ENCODE results near the gene CDH4. TPM values are rescaled to one million over a fixed set of nuclear protein-coding genes. Genes with fewer than 3 reads are reported as not detected.

CDH4 gene
- total and polyA plus RNA-seq, 2 of the 8 experiments (the other 6 are each of a cell fraction or from before 2014, with no cell fraction given): 4.3 to 7.9 TPM

DNA sequence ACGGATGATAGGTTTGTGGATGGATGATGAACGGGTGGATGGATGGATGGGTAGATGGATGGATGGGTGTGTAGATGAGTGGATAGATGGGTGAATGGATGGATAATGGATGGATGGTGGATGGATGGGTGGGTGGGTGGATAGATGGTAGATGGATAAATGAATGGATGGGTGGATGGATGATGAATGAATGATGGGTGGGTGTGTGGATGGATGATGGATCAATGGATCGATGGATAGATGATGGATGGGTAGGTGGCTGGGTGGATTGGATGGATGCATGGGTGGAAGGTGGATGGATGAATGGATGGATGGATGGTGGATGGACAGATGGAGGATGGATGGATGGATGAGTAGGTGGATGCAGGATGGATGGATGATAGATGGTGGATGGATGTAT is 419.5 kb downstream of the CDH4 start:
- Histone ChIP-seq H2AK5ac (ENCODE audit: low read depth, low read length) (no peak overlapping the region), H2BK5ac (ENCODE audit: low read depth, low read length) (no peak overlapping the region), H2BK20ac (ENCODE audit: low read length) (no peak overlapping the region), H3K56ac (replicated peaks; ENCODE audit: insufficient read length, low read depth, low read length) (peak overlapping the region; percentile 77), H4K91ac (replicated peaks; ENCODE audit: insufficient read length, low read length) (no peak overlapping the region), H3K4me1 (replicated peaks in 1 of 4; ENCODE audit: control insufficient read depth in 3 of 4, insufficient read depth in 4 of 4, low read length in 3 of 4) (peaks cover 0 to 6% (median 3%) of the 10 kb centered on the region in 4 experiments; a peak in 5 of 7 replicates), H3K79me2 (ENCODE audit: control insufficient read depth in 1 of 2, insufficient read depth in 2 of 2, low read length in 2 of 2) (no peaks in the 10 kb centered on the region), H2BK120ac (replicated peaks; ENCODE audit: low read depth, low read length) (no peak overlapping the region), H3K79me1 (ENCODE audit: low read depth, low read length) (no peaks in the 10 kb centered on the region), H2BK15ac (ENCODE audit: low read length) (no peak overlapping the region), H3K36me3 (ENCODE audit: control insufficient read depth in 2 of 4, insufficient read depth in 4 of 4, low read length in 3 of 4) (no peaks in the 10 kb centered on the region), H3K27ac (ENCODE audit: low read depth, low read length) (no peak overlapping the region), H3K23me2 (ENCODE audit: low read depth, low read length) (peaks cover 9% of the 10 kb centered on the region; the same call in 1 of the 2 replicates), H3K4me2 (ENCODE audit: insufficient read depth in 1 of 2, low read depth in 2 of 2, low read length in 2 of 2) (no peak overlapping the region), H3K9me3 (ENCODE audit: insufficient read depth in 2 of 2, low read depth in 1 of 2, low read length in 1 of 2) (no peaks in the 10 kb centered on the region), H4K8ac (ENCODE audit: extremely low read depth, insufficient read depth, low read length) (no peak overlapping the region), H3K18ac (ENCODE audit: extremely low read depth, low read length) (no peak overlapping the region), H3K27me3 (replicated peaks in 1 of 4; ENCODE audit: control insufficient read depth in 3 of 4, extremely low read depth in 1 of 4, insufficient read depth in 3 of 4, low read length in 3 of 4) (peaks cover 0 to 11% (median 1%) of the 10 kb centered on the region in 4 experiments; a peak in 3 of 7 replicates), H3K4me3 (ENCODE audit: extremely low read depth in 1 of 4, insufficient read depth in 2 of 4, low read depth in 3 of 4, low read length in 4 of 4) (no peak overlapping the region), H3K4ac (replicated peaks; ENCODE audit: insufficient read length, low read depth, low read length) (no peak overlapping the region), H2BK12ac (ENCODE audit: low read depth, low read length) (no peak overlapping the region), H2AFZ (ENCODE audit: low read length) (no peak overlapping the region), H3K9ac (replicated peaks in 1 of 4; ENCODE audit: extremely low read depth in 1 of 4, low read depth in 3 of 4, low read length in 3 of 4) (no peak overlapping the region), H4K5ac (ENCODE audit: insufficient read length, low read depth, low read length) (no peak overlapping the region), H3K23ac (ENCODE audit: insufficient read length) (no peak overlapping the region), H3K14ac (ENCODE audit: insufficient read length) (no peak overlapping the region), H4K20me1 (replicated peaks in 1 of 2; ENCODE audit: control insufficient read depth in 1 of 2, insufficient read depth in 2 of 2, low read length in 2 of 2) (peaks cover 0 to 10% of the 10 kb centered on the region in 2 experiments)
- DNase-seq (ENCODE audit: low read depth in 1 of 2, low spot score in 2 of 2): no peak
- no peak for FAIRE-seq
- POLR2A ChIA-PET (ENCODE audit: partially characterized antibody): no interaction called here
- WGBS, 2 experiments (ENCODE audit: extremely low coverage in 1 of 2, insufficient coverage in 1 of 2, insufficient read length in 1 of 2, insufficient replicate concordance in 2 of 2, low coverage in 1 of 2, low lambda C conversion rate in 2 of 2, missing lambda C conversion rate in 1 of 2): 90 to 100% methylated on average over 2 to 3 of the region's 3 CpGs
- CTCF ChIA-PET (ENCODE audit: partially characterized antibody): no interaction called here
- TF ChIP-seq GABPA (IDR thresholded peaks at IDR 0.05; ENCODE audit: borderline replicate concordance, insufficient read depth, low read length): no peak
- TF ChIP-seq TAF1 (IDR thresholded peaks at IDR 0.05; ENCODE audit: low read depth, low read length): no peak
- TF ChIP-seq, protein P1, sequence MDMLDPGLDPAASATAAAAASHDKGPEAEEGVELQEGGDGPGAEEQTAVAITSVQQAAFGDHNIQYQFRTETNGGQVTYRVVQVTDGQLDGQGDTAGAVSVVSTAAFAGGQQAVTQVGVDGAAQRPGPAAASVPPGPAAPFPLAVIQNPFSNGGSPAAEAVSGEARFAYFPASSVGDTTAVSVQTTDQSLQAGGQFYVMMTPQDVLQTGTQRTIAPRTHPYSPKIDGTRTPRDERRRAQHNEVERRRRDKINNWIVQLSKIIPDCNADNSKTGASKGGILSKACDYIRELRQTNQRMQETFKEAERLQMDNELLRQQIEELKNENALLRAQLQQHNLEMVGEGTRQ (IDR thresholded peaks at IDR 0.05; ENCODE audit: low read length): no peak
- no peak for TF ChIP-seq KDM1A (IDR thresholded peaks at IDR 0.05; ENCODE audit: borderline replicate concordance, low read length)
- TF ChIP-seq BRCA1 (IDR thresholded peaks at IDR 0.05; ENCODE audit: low read depth, low read length): no peak
- TF ChIP-seq RXRA (IDR thresholded peaks at IDR 0.05; ENCODE audit: insufficient read depth, low read depth, low read length): no peak
- TF ChIP-seq JUND (IDR thresholded peaks at IDR 0.05; ENCODE audit: low read length): no peak
- TF ChIP-seq RBBP5 (IDR thresholded peaks at IDR 0.05; ENCODE audit: borderline replicate concordance, low read depth, low read length): no peak
- TF ChIP-seq SIN3A (conservative IDR thresholded peaks at IDR 0.05 in 1 of 2, IDR thresholded peaks at IDR 0.05 in 1 of 2; ENCODE audit: low read depth in 1 of 2, low read length in 2 of 2): no peak
- TF ChIP-seq JUN (IDR thresholded peaks at IDR 0.05; ENCODE audit: low read depth, low read length): no peak
- TF ChIP-seq NRF1 (IDR thresholded peaks at IDR 0.05; ENCODE audit: low read depth, low read length): no peak
- TF ChIP-seq SP2 (IDR thresholded peaks at IDR 0.05; ENCODE audit: low read length): no peak
- TF ChIP-seq KDM5A (IDR thresholded peaks at IDR 0.05; ENCODE audit: low read length): no peak
- TF ChIP-seq MAFK (IDR thresholded peaks at IDR 0.05; ENCODE audit: low read depth, low read length): no peak
- TF ChIP-seq POLR2A (IDR thresholded peaks at IDR 0.05; ENCODE audit: control extremely low read depth in 1 of 2, low read depth in 2 of 2, low read length in 2 of 2): no peak

Measured in H1 (cell line).